HG02981 (cell line): ENCODE data around the gene PAX2.
"Not testable (repeated sequence)": the region's sequence is repeated elsewhere in the genome, so short reads cannot be mapped to it uniquely, and the experiment has no call there.

Experiments
- ATAC-seq: cut with Tn5 transposase; IDR thresholded peaks from one replicate; pipeline ENCODE4 v1.9.1; 2021; ENCODE audit warnings: mild to moderate bottlenecking, moderate library complexity; ENCODE audit not compliant: unreplicated experiment

Gene PAX2

GRCh38 chr10:100744987-100745881 lies at the start of gene PAX2:
Gene PAX2, plus strand, starts transcription at chr10:100745582. Its CDS starts 679 bp downstream, at chr10:100746261.
- no peak for ATAC-seq

DNA sequence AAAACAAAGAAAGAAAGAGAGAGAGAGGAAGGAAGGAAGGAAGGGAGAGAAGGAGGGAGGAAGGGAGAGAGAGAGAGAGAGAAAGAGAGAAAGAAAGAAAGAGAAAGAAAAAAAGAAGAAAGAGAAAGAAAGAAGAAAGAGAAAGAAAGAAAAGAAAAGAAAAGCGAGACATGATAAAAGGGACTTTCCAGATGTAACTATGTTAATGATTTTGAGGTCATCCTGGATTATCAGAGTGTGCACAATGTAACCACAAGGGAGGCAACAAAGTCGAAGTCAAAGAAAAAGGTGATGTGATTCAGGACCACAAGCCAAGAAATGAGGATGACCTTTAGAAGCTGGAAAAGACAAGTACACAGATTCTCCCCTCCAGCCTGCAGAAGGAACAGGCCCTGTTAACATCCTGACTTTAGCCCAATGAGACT lies 48.9 kb upstream of the PAX2 start:
- ATAC-seq, result no peak

- ATAC-seq, result no peak
Observed at GRCh38 chr10:100697070-100697469, 48.3 kb upstream of the PAX2 start.

GRCh38 chr10:100697631-100698030 lies 47.8 kb upstream of the PAX2 start:
- no peak for ATAC-seq

DNA sequence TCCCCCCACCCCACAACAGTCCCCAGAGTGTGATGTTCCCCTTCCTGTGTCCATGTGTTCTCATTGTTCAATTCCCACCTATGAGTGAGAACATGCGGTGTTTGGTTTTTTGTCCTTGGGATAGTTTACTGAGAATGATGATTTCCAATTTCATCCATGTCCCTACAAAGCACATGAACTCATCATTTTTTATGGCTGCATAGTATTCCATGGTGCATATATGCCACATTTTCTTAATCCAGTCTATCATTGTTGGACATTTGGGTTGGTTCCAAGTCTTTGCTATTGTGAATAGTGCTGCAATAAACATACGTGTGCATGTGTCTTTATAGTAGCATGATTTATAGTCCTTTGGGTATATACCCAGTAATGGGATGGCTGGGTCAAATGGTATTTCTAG lies 43.7 kb upstream of the PAX2 start:
- not testable (repeated sequence) for ATAC-seq

- ATAC-seq, result no peak
Observed at GRCh38 chr10:100705139-100705538, 40.2 kb upstream of the PAX2 start.

DNA sequence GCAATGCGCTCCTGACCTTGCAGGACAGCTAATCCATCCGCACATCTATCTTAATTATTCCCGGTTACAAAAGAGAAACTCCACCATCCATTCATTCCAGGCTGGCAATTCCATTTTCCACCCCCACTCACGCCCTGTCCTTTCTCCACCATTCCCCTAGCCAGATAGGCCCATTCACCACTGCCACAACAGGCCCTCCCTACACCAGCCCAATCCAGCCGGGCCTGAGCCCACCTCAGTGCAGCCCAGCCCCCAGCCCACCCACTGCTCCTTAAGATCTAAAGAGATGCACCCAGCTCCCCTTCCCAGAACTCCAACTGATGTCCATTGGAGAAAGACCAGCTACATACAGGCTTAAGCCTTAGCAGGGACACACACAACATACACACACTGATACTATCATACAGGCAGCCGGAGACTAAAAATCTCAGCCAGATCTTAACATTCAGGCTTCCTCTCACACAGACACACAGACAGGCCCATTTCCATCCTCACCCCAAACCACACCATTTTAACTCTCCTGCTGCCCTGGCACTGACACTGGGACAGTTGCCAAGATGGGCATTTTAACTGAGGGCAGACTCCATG lies 38.0 kb upstream of the PAX2 start:
- no peak for ATAC-seq

DNA sequence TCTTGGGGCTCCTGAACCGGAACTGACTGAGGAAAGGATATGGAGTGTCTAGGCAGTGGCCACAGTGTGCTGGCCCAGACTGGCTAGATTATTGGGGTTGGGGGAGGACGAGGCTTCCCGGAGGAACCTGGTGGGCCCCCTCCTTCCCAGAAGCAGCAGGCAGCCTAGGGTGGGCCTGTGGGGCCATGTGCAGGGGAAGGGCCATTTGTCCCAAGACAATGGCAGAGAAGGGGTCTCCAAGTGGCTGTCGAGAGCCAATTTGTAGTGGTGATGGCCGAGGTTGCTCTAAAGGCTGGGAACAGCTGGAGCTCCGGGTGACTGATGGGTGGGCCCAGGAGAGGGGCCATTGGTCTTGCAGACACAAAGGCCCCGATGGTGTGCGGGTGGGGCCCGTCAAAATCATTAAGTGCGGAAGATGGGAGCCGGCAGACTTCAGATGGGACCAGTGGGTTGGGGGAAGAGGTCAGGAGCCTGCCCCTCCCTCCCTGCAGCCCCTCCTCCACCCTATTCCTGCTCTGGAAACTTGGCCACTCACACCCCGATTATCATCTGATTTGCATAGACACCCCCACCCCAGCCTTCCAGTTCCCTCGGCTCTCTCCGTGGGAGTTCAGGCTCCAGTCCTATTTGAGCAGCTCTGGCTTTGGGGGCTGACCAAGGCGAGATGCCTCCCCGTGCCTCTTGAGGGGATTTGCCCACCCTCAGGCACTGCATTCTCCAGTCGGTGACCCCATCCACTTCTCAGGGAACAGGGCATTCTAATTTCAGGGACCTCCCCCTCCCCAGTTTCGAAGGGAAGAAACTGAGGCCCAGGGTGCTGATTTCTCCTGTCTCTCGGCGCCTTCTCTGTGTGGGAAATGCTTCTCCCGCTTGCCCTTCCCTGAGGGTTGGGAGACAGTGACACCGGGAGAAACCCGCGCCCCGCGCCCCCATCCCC lies 36.0 kb upstream of the PAX2 start:
- no peak for ATAC-seq

DNA sequence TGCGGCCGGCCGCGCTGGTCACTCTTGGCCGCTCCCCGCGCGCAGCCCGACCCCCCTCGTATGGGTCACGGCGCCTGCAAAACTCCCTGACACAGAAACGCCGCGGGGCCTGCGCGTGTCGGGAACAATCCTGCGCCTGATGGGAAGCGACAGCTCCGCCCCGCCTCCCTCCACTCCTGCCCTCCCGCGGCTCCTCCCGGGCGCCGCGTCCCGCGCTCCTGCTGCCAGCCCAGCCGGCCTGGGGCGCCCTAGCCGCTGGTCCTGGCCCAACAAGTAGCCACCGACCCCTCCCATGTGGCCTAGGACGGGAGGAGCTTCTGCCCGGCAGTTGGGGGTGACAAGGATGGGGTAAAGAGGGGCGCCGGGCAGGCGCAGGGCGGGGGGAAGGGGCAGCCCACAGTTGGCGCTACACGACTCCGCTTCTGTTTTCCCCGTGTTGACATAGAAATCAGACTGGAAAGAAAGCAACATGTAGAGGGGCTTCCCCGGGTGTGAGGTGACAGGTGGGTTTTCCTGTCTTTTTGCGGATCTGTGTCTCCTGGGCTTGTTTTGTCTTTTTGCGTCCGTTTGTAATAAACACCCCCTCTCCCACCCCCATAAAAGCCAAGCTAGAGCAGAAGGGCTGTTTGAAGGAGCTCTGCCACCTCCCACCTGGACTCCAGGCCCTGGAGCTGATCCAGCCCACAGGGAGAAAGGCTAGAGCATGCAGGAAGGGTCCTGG lies 35.1 kb upstream of the PAX2 start:
- ATAC-seq, result no peak

DNA sequence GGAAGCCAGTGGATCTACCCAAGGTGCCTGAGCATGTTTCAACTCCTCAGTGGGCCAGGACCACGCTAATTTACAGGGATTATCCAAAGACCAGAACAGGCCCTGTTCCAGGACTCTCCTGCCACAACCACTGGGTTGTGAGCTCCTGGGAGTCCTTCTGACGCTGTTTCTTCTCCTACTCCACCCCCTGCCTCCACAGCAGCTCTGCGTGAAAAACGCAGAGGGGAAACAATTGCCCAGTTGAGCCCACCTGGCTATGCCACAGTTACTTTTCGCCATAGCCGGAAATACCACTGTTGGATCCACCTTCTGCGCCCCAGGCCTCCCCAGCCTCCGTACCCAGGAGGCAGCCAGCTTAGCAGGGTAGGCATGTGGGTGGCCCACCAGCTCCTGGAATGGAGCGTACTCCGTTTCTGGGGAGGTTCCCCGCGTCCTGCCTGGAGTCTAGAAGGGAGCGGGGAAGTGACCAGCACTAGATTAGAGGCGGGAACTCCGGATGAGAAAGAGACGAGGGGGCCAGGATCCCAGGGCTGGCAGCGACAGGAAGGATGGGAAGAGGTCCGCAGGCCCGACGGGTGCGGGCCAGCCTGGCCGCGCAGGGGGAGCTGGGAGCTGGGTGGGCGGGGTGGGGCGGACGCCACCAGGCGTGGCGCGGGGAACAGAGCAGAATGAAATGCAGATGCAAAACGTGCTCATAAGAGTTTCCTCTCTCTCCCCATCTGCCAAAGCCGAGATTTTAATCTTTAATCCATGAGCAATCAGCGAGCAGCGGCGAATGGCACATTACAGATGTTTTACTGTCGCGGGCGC lies 32.1 kb upstream of the PAX2 start:
- ATAC-seq, result no peak

DNA sequence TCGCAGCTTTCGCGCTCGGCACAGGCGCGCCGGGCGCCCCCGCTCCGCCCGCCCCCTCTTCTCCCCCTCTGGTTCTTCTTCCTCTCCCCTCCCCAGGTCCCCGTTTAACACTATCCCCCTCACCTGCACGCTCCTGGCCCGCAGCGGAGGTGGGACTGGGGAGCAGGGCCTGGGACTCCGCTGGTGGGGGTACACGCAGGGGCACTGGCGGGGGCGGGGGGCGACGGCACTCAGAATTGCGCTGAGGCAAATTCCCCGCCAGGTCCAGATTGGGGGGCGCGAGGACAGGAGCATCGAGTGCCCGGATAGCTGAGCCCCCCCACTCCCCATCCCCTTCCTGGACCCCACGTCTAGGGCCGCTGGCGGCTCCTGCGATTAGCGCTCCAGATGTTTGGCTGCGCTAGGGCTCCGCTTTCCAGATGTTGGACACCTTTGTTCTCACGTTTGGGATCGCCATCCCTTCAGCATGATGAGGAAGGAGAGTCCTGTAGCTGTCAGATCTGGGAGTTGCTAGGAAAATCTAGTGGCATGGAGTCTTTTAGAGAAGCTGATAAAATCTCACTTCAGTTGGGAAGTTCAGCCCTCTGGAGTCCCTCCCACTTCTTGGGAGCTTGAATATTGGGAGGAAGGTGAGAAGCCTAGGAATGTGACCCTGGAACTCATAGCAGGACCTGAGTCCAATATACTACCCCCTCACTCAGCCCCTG lies 31.4 kb upstream of the PAX2 start:
- ATAC-seq, result no peak

- no peak for ATAC-seq
Observed at GRCh38 chr10:100714566-100714950, 30.8 kb upstream of the PAX2 start.

GRCh38 chr10:100715101-100715444 lies 30.3 kb upstream of the PAX2 start:
- ATAC-seq, result no peak

- ATAC-seq, result no peak
Observed at GRCh38 chr10:100715445-100716385, 29.7 kb upstream of the PAX2 start.

DNA sequence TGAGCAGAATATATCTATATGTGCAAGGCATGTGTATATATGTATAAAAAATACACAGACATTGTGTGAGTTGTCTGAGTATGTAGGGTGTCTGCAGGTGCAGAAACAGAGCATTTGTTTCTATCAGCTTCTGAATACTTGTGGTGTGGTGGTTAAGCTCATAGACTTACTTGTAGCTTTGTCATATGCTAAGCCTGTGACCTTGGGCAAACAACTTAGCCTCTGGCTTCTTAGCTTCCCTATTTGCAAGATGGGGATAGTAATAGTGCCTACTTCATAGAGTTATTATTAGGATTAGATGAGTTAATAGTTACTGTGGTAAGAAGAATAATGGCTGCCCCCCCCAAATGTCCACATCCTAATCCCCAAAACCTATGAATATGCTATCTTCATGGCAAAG lies 28.2 kb upstream of the PAX2 start:
- no peak for ATAC-seq

- ATAC-seq, result no peak
Observed at GRCh38 chr10:100718197-100718742, 27.1 kb upstream of the PAX2 start.

DNA sequence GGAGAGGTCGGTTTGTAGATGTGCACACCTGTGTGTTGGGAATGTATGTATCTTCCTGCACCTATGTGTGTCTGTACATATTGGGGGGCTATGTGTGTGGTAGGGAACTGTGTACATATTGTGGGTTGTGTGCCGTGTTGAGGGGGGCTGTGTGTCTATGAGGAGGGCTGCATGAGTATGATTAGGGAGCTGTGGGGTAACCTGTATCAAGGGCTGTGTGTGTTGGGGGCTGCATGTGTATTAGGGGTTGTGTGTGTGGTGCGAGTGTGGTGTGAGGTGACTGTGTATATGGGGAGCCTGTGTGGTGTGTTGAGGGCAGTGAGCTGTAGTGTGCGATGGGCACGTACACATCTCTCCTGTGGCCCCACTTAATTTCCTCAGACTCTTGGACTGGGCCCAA lies 22.2 kb upstream of the PAX2 start:
- no peak for ATAC-seq
